Stimulated activated CD8-positive, alpha-beta memory T cell treated with anti-CD3 and anti-CD28 coated beads, Interleukin-7, amount 100 ng/mL, for 48 hours (primary cell): ENCODE measurements around the gene LAMA5.

Experiments used
- DNase-seq, 2 donors: peaks; one replicate each; pipeline ENCODE4 v3.0.0-alpha.2; 2020; ENCODE audit warnings: low read depth in 1 of 2; ENCODE audit errors: extremely low read depth in 1 of 2

Gene LAMA5

GRCh38 chr20:62305149-62305764, 61.9 kb downstream of the LAMA5 start:
- DNase-seq = no peak

- no peak for DNase-seq
These were observed 62.6 kb downstream of the LAMA5 start for GRCh38 chr20:62304331-62305148.

- no peak for DNase-seq
These were observed 63.5 kb downstream of the LAMA5 start for GRCh38 chr20:62303340-62304226.

GRCh38 chr20:62303062-62303339, 64.1 kb downstream of the LAMA5 start:
- no peak for DNase-seq

- peak; percentile 90 to 97 for DNase-seq
These were observed 64.6 kb downstream of the LAMA5 start, which contains the start of gene ADRM1 for GRCh38 chr20:62302341-62303061. TSS of gene ADRM1 (plus strand) at chr20:62302997. CDS start at chr20:62303569, 572 bp downstream.

- DNase-seq = peak; percentile 78 to 89
These were observed 65.3 kb downstream of the LAMA5 start for GRCh38 chr20:62301773-62302340.

- DNase-seq = no peak
These were observed 65.9 kb downstream of the LAMA5 start for GRCh38 chr20:62301111-62301668.

DNA sequence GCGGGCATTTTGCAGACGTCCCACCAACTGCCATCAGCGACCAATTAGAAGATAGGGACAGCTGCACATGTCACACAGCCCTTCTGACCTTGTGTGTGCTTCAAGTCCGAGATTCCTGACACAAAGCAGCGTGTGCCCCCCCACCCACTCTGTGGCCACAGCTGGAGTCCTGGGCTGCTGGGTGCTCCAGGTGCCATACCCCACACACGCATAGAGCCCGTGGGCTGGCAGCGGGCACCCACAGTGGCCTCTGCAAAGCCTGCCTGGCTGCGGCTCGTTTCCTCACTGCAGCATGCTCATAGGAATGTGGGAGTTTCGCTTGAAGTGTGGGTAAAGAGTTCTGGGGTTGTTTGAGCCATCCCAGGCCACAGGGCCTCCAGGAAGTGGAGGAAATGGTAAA, 66.8 kb downstream of the LAMA5 start:
- no peak for DNase-seq

DNA sequence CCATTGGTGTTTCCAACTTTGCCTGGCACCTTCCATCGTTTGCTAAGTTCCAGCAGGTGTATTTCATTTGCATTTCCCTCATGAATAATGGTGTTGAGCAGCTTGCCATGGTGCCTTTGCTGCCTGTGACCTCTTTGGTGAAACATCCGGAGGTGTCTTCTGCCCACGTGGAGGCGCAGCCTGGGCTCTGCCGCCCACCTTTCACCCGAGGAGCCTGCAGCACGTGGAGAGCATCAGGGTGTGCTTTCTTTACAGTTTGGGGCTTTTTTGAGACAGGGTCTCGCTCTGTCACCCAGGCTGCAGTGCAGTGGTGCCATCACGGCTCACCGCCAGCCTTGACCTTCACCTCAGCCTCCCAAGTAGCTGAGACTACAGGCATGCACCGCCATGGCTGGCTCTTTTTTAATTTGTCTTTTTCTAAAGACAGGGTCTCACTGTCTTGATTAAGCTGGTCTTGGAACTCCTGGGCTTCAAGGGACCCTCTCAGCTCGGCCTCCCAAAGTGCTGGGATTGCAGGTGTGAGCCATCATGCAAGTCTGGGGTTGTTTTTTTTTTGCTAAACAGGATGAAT, 67.4 kb downstream of the LAMA5 start:
- DNase-seq = no peak

GRCh38 chr20:62298577-62299249, 68.4 kb downstream of the LAMA5 start:
- no peak for DNase-seq

DNA sequence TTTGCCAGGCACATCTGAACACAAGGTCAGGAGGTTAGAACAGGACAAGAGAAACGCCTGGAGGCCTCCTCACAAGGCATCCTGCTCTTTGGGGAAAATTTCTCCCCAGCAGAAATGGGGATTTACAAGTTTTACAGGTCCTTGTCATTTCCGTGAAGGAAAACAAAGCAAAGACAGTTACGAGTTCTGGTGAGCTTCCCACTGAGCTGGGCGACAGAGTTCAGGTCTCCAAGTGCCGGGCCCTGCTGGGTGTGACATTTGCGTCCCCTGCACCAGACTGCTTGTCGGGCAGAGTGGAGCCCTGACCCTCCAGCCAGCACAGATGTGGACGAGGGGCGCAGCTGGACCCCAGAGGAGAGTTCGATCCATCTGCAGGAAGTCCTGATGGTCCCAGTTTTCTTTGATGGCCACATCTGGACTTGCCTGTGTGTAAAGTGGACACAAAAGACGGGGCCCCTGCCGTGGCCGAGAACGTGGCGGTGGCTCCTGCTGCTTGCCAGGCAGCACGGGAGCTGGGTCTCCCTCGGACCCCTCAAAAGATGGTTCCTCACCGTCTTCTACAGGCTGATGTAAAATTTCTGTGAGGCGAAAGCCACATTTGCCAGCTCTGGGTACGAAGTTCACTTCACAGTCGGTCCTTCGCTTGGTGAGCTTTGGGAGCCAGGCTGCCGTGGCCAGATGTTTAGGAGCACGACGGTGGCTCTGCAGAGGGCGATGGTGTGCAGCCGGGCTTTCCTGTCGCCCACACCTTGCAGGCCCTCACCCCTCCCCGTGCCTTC, 69.5 kb downstream of the LAMA5 start:
- DNase-seq = no peak

DNA sequence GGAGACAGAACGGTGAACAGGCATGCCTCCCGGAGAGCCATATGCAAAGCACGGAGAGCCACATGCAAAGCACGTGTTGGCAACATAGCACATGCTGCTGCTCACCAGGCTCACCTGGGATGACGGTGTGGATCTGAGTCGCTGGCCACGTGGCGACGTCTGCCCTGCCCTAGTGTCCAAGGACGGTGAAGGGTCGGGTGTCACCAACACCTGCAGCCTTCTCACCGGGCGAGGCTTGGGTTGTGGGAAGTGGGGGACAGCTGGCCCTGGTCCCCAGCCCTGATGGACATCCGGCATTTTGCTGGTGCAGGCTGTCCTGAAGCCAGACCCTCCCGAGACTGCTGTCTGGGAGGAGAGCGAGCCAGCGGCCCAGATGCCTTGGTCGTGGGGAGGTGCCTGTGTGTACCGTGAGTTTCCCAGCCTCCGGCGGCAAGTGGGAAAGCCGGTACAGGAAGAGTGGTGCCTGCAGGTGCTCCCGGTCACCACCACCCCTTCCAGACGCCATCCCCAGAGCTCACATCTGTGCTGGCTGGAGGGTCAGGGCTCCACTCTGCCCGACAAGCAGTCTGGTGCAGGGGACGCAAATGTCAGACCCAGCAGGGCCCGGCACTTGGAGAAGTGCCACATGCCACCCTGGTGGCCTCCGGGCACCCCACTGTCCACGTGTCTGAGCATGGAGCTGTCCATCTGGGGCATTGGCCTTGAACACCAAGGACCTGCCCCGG, 70.2 kb downstream of the LAMA5 start:
- DNase-seq = no peak

- DNase-seq = no peak
These were observed 72.6 kb downstream of the LAMA5 start for GRCh38 chr20:62294516-62294915.

- DNase-seq = no peak
These were observed 73.2 kb downstream of the LAMA5 start for GRCh38 chr20:62293946-62294345.

DNA sequence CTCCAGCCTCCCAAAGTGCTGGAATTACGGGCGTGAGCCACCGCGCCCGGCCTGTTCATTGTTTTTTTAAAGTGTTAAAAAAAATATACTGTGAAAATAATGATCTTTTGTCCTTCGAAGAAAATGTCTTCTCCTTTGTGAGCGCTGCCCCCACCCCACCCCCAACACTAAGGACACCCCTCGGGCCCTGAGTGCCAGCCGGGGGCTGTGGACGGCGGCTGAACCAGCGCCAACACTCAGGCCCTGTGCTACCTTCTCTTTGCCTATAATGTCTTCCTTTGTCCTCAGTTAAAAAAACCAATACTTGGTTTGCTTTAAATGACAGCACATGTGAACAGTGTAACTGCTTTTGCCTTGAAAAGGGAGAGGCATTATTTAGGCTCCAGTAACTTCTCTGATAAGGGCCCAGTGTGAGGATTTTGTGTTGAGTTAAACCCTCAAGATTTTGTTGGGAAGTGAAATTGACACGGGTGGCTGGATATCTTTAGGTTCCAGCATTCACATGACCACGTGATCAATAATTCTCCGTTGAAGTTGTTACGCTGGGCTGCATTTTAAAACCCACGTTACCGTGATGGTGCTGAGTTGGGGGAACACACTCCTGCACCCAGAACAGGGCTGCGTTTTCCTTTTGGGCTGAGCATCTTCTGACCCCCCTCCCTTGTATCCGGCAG, 73.9 kb downstream of the LAMA5 start:
- DNase-seq = no peak

GRCh38 chr20:62292108-62292507, 75.0 kb downstream of the LAMA5 start:
- no peak for DNase-seq

GRCh38 chr20:62291251-62292066, 75.7 kb downstream of the LAMA5 start:
- no peak for DNase-seq
